Forelimb muscle (tissue), 1 donor: Measurements from ENCODE around the gene ING4. TPM values are rescaled to one million over a fixed set of nuclear protein-coding genes. Genes with fewer than 3 reads are reported as not detected.

Experiments used
- DNase-seq: peaks from one replicate; pipeline ENCODE4 v3.0.0-alpha.2; 2013; ENCODE audit warnings: low read depth
- polyA plus RNA-seq: library from polyadenylated mRNA; unstranded; fragments of 120-200 nt; gene quantifications from one replicate; pipeline ENCODE4 v1.2.1, GENCODE V29; 2013; ENCODE audit not compliant: insufficient read length

Gene ING4
- polyA plus RNA-seq, 1 donor = 46.6 TPM

DNA sequence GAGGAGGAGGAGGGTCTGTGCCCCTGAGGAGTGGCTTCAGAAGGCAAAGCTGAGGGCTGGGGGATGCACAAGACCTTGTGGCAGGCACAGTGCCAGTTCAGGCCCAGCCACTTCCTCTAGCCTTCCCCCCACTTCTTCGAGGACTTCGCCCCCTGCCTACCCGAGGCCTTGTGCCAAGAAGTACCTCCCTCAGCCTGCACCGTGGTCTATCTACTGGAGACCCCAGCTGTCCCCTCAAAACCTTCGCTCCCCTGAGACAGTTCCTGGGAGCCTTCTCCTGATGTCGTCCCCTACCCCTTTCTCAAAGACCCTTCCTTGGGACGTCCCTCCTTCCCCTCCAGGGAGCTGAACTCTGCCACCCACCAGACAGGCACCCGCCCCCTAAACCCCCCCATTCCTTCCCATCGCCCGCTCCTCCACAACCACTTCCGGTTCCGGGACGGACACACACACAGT is 25.7 kb upstream of the ING4 start:
- DNase-seq = no peak

DNA sequence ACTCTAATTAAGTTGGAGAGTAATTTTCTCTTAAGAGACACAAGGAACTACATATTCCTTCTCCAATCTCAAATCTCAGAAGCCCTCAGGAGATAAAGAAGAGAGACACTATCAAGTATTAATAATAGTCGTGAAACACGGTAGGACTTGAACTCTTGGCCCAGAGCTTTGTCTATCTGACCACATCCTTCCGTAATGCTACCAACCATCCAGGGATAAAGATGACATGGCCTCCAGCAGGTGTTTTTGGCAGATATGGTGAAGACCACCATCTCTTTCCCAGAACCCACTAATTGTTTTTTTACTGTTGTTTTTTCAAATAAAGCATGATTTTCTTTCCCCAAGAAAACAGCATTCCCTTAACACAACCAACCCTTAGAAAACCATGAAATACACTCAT is 22.9 kb upstream of the ING4 start:
- no peak for DNase-seq

DNA sequence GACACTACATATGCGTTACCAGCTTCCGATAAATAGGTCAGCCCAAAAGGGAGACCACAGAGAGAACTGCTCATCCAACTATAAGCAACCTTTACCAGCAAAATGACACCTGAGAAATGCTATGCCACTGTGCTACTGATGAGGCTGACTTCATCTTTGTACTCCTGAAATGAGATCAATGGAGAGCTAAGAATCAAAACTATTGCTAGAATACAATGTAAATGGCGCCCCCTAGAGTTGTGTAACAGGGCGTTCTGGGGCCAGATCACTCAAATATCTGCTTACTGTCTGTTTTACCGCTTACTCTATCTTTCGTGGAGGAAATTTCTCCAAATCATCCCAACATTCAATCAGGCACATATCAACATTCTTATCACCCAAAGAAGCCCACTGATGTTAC is 21.7 kb upstream of the ING4 start:
- DNase-seq = no peak

DNA sequence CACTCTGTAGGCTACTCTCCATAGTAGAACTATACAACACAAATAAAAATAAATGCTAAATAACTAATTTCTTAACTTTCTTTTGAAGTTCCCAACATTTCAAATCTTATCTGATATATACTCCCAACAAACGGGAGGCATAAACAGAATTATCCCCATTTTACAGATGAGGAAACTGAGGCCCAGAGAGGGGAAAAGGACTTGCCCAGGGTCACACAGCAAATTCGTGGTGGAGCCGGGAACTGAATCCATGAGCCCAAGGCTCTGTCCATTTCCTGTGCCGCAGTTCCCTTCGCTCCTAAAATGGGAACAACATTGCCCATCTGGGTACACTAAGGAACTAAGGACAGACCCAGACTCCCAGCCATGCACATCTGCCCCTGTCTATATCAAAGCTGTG is 14.0 kb upstream of the ING4 start:
- no peak for DNase-seq

DNA sequence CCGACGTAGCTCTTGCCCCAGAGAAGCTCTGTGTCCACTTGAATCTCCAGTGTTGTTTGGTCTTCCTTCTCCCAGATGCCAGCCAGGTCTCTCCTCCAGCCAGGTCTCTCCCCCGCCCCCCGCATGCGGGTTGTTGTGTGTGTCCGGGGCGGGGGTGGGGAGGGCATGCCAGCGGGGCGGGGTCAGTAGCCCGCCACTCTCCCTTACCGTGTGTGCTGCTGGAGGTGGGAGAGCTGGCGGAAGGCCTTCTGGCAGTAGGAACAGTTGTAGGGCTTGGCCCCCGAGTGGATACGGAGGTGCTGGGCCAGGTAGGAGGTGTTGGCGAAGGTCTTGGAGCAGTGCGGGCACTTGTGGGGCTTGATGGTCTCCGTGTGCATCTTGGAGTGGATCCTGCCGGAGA is 9.2 kb upstream of the ING4 start:
- DNase-seq = no peak

DNA sequence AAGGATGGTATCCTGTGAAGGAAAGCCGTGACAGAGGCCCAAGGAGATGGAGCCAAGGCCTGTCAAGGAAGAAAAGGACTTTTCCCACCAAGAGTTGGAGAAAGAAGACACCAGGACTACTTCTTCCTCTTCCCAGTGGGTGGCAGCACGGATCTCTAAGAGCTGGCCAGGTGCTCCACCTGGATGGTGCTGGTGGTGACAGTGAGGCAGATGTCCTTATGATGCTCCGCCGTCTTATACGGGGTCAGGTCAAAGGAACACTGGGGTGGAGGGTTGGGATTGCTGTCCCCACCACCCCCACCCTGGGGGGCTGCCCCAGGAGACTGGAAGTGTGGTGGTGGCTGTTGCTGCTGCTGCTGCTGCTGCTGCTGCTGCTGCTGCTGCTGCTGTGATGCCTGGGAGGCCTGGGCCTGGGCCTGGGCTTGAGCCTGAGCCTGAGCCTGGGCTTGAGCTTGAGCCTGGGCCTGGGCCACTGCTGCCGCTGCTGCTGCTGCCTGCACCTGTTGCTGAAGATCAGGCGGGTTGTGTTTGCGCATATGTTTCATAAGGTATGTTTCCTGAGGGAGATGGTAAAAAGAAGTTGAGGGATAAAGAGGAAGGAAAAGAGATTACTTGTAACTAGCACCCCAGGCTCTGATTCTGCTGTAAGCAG is 4.8 kb upstream of the ING4 start:
- no peak for DNase-seq

DNA sequence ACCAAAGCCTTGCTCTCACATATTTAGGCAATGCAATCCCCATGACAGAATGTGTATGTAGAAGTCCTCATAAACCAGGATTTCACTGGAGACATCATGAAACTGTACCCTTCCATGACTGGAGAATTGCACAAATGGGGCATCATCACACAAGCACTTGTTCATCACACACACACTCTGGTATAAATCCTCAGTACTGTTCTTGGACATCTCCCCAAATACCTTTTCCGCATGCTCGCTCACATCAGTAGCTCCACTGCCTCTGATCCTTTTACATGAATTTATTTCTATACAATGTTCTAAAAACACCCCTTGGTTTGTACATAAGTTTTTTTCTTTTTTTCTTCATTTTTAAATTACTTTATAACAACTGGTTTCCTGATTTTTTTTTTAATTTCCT is 3.3 kb upstream of the ING4 start:
- no peak for DNase-seq

DNA sequence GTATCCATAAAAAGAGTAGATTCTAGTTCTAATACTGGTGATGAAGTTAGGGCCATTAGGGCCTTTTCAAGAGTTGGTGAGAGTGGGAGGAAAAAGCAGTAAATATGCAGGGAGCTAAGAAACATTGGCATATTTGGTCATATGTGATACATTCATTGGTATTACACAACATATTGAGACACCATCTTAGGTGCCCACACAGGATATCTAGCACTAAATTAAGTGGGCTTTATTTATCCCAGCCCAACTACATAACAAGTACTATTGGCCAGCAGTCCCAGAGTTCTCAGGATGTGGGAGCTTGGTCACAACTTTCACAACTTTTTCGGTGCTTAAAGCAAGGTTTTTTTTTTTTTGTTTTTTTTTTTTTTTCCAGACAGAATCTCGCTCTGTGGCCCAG is 2.0 kb upstream of the ING4 start:
- no peak for DNase-seq

DNA sequence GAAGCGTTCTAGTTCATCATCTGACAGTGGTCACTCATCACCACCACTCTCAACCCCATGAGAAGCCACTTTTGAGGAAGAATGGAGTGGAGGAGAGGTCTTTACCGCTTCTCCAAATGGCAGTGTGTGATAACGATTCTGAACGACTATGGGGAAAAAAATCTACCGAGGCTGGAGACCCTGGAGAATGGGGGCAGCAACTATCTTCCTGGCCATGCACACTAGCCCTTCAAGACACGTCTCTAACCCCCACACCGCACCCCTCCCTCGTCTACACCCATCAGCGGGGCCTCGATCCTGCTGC is 365 bp downstream of the ING4 start:
- no peak for DNase-seq

DNA sequence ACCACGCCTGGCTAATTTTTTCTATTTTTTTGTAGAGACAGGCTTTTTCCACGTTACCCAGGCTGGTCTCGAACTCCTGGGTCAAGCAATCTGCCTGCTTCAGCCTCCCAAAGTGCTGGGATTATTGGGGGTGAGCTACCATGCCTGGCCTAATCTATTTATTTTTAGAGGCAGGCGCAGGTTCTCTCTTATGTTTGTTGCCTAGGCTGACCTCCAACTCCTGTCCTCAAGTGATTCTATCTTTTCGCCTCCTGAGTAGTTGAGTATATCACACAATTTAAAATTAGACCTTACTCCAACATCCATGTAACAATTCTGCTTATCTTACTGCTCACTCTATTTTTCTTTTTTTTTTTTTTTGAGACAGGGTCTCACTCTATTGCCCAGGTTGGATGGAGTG is 8.9 kb downstream of the ING4 start:
- DNase-seq = no peak

DNA sequence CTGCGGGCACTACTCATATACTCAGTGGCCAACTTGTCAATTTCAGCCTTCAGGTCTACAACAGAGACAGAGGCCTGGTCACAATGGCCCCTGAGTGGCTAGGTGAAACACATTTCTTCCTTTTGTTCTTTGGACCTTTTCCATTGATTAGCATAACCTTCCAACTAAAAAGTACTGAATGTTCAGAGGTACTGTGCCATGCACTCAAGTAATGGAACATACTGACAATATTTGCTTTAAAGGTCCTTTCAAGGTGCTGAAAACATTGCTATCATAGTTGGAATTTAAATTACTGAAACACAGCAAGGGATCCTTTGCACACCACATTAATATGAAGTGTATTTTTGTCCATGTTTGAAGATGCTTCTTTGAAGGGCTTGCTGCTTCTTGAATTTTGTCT is 9.6 kb downstream of the ING4 start:
- no peak for DNase-seq

DNA sequence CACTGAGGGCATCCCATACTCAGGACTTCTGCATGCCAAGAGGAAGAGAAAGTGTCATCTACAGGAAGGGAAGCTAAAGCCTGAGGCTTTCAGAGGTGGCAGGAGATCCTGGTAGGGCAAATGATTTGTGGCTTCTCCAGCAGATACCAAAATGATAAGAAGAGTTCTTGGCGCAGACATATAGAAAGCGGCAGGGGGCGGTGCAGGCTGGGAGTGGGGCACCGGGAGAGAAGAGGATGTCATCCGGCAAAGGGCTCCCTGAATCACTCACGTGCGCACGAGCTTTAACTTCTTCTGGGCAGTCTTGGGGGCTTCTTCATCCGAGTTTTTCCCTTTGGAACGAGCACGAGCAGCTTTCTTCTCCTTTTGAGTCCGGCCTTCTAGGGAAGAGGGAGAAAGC is 10.5 kb downstream of the ING4 start:
- no peak for DNase-seq

DNA sequence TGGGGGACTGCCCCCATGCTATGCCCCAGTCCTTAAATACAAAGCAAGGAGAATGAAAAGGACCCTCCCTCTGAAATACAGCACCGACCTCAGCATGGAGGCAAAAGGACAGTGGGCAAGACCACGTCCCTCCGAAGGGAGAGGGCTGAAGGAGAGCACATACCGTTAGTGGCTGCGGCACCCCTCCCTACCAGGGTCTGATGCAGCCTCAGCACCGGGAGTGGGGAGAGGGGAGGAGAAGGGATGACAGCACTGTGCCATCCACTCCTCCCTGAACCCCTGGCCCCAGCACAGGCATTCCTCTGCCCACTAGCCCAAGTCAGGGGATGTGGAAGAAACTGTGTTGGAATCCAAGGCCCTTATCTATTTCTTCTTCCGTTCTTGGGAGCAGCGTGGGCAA is 12.1 kb downstream of the ING4 start:
- no peak for DNase-seq

DNA sequence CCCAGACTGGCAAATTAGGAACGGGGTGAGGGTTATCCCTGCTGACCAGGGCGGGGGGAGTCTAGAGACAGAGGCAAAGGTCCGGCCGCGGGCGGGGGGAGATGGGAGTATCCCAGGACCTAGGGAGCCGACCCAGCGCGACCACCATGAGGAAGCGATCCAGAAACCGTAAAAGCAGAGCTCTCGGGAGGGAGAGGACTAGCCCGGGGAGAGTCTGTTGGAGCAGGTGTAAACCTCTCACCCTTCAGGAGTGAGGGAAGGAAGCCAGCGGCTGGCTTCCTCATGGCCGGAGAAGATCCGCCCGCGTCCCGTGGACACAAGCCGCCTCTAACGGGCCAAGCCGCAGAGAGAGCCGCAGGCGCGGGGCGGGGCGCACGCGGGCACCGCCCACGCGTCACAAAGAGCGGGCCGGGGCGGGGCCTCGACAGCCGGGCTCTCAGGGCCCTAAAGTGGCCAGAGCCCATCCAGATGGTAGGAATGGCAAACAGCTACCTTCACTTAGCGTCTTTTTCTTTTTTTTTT is 15.8 kb downstream of the ING4 start, which contains the start of gene ACRBP:
TSS of gene ACRBP (minus strand) at position 350 of the 522 bp plus-strand sequence. CDS start at position 284, 66 bp downstream.
- no peak for DNase-seq

DNA sequence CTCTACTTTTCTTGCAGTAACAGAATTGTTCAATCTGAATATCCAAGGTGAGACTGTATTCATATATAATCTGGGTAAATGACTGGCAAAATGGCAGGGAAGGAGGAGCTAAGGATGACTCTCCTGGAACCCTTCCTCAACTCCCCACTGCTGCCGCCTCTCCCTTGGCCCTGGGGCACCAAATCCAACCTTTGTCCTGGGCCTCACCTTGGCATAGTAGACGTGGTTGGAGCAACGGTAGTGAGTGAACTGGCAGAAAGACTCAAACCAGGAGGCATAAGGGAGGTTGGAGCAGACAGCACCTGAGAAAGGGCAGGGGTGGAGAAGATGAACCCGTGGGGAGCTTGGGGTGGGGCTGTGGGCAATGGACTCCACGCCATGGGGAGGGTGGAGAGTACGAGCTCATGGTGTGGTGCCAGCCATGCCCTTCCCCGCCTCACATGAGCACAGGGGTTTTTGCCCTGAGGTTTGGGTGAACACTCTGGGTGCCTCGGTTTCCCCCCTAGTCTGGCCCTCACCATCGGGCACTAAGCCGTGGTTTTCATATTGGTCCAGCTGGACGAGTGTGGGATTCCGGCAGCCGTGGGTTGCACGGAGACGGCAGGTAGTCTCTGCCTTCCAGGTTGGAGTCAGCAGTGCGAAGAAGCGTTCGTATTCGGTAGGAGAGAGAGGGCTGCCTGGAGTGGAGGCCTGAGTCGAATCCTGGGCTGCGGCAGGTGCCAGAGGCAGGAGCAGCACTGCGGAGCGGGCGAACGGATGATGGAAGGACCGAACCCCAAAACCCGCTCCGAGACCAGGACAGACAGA is 16.4 kb downstream of the ING4 start:
- DNase-seq = no peak

DNA sequence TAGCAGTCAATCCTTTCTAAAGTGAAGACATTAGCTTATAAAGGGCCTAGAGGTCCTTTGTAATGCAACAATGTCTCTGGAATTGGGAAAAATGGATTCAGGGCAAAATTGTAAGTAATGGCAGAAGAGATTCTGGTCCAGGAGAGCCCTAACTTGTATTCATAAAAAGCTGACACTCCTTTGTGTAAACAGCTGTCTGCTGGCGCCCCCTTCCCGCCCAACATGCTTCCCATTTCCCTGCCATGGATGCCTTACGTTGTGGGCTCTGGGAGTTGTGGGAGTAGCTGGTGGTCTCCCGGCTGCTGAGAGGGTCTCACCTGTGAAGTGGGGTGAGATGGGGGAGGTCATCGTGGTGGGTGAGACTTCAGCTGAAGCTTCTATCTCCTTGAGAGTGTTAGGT is 18.0 kb downstream of the ING4 start:
- DNase-seq = no peak

DNA sequence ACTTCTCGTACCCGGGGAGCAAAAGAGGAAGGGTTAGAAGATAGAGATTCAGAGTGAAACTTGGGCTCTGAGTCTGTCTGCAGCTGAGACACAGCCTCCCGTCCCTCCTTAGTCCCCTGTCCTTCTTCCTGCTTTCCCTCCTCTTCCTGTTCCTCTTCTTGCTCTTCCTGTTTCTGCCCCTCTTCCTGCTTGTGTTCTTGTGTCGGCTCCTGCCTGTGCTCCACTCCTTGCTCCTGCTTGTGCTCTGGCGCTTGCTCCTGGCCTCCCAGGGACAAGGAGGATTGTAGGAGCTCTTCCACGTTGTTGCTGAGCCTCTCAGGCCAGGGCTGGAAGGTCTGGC is 18.7 kb downstream of the ING4 start:
- no peak for DNase-seq

DNA sequence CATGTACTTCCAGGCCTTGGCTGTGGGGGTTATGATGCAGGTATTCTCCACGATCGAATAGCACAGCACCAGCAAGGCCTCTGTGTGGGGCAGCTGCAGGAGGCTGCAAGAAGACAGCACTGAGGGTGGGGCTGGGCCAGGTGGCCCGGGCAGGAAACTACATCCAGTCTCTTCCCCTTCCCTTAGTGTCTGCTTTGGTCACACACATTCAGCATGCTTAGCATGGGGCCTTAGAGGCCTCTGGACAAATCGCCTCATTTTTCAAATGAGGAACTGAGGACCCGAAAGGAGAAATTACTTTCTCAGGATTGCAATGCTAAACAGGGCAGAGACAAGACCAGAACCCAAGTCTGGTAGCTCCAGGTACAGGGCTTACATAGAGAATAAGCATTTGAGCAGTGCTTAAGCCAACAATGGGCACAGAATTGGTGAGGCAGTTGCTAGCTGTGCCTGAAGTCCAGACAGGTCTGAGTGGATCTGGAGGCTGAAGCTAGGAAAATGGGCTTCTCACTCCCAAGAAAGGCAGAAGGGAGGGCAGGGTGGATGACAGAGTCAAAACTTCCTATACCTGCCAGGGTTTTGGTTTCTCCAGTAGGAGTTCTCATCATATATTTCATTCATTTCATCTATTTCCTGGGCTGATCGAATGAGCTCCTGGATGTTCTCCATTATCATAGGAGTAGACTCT is 19.2 kb downstream of the ING4 start:
- no peak for DNase-seq

DNA sequence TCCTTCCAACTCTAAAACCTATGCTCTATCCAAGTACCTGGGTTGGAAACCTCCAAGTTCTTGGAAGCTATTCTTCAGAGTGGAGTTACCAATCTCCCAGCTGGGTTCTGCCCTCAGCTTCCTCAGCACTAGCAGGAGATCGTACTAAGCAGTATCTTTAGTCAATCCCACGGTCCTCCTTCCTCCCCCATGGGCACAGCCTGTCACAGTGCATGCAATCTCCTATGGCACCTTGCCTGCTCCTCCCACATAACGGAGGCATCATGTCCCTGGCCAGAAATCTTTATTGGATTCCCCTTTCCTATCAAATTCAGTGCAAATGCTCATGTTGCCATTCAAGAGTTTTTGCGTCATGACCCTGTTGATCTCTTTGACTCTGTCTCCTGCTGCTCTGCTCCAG is 21.8 kb downstream of the ING4 start:
- DNase-seq = no peak

DNA sequence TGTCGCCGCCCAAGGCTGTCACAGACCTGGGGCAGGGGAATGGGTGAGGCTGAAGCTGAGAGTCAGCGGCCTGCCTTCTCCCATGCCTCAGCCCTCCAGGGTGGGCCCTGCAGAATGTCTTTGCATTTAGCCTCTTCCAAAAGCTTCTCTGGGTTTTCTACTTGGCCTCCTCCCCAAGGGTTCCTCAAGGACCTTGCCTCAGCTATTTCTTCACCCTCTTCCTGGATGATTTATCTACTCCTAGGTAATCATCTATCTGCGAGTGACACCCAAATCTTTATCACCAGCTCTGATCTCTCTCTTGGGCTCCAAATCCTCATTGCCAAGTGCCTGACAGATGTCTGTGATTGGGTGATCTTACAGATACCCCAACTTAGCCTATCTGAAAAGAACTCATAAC is 22.4 kb downstream of the ING4 start:
- DNase-seq = no peak

DNA sequence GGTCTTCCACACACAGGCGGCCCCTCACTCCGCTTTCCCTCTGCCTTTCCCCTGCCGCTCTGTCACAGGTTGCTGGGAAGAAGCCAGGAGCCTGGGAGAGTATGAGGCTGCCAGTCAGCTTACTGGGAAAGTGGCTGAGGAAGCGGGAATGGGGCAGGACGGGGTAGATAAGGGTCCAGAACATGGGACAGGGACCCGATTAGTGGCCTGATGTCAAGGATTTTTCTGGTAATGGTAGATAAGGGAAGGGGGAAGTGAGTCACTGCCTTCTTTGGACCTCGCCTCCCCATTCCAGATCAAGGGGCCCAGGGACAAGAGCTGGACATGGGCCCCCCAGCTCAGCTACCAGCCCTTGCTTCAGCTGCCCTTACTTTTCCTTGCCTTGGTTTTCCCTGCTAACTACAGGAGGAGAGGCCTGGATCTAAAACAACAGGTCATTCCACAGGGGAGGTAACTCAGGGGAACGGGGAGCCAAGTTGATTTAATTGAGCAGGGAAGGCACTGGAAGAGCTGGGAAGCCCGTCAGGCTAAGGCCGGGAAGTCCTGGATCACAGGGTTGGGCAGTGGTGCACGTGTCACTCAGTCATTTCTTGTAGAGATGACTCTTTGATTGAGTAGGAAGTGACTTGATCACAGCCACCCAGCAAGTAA is 23.6 kb downstream of the ING4 start:
- DNase-seq = no peak

DNA sequence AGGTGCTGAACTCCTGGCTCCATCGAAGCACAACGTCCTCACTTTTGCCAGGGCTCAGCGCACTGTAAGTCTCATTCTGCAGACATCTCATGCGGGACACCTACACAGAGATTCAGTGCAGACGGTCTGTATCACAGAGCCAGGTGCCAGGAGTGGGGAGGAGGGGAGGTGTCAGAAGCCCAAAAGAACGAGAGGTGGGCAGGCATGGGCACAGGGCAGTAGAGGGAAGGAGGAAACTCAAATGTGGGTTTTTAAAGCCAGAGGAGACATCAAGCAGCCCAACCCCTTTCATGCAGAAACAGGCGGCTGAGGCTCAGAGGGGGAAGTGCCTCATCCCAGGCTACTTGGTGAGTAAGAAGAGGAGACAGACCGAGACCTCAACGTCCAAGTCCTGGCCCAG is 24.6 kb downstream of the ING4 start:
- DNase-seq = no peak
